ENCODE data around the gene BAK1.

DNA sequence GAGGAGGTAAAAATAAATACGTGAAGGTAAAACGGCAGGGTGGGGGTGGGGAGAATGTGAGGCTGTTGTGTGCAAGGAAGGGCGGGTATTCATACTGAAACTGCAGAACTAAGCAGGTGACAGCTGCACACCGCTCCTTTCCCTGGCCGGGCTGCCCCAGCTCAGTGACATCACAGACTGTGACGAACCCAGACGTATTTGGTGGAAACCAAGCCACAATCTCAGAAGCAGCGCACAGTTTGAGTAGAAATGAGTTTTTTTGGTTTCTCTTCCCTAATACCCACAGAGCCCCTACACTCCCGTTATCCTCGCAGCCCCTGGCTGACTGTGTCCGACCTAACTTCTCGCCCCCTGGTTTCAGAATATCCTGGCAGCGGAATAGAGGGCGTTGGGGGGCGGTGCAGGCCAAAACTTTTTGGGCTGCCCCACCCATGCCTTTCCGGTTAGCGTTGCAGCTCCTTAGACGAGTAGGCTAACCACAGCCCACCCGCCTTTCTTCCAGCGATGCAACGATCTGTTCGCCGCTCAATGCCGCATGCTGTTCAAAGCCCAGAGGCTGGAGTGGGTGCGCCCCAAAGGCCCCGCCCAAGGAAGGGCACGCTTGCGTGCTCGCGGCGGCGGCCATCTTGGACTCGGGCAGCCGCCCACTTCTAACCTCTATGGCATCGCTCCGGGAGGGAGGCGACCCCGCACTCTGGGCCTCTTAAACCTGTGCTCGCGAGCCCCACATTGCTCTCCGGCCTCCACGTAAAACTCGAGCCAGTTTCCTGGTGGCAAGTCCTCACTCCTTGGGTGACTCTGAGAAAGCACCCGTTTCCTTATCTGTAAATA is 9.1 kb downstream of the BAK1 start:
- TF ChIP-seq POLR2A (IDR thresholded peaks at IDR 0.05; ENCODE audit: low read length) (peak; percentile 58), GATA1 (IDR thresholded peaks at IDR 0.05; ENCODE audit: low read depth, low read length) (no peak)

Data from erythroblast (primary cell).